Gastroesophageal sphincter (tissue), 3 donors: ENCODE data around the gene FMNL1.

ENCODE experiments used
- POLR2A ChIP-seq, 2 donors: fragments of 450-650 bp; IDR thresholded peaks; one replicate each; pipeline ENCODE4 v1.6.1; 2017; ENCODE audit warnings: antibody characterized with exemption in 2 of 2, mild to moderate bottlenecking in 2 of 2, moderate library complexity in 1 of 2
- TF ChIP-seq, protein P1 (sequence below), 4 experiments: fragments of 200-600 bp in 2 of 4; fragments of 450-650 bp in 2 of 4; sonication (generic) in 1 of 4; IDR thresholded peaks; one replicate each; pipeline ENCODE4 v1.5.1; 2017 to 2019; ENCODE audit warnings: antibody characterized with exemption in 4 of 4, mild to moderate bottlenecking in 2 of 4, moderate library complexity in 2 of 4

GRCh38 chr17:45269912-45270311 lies 48.2 kb downstream of the FMNL1 start:
- TF ChIP-seq, protein P1, sequence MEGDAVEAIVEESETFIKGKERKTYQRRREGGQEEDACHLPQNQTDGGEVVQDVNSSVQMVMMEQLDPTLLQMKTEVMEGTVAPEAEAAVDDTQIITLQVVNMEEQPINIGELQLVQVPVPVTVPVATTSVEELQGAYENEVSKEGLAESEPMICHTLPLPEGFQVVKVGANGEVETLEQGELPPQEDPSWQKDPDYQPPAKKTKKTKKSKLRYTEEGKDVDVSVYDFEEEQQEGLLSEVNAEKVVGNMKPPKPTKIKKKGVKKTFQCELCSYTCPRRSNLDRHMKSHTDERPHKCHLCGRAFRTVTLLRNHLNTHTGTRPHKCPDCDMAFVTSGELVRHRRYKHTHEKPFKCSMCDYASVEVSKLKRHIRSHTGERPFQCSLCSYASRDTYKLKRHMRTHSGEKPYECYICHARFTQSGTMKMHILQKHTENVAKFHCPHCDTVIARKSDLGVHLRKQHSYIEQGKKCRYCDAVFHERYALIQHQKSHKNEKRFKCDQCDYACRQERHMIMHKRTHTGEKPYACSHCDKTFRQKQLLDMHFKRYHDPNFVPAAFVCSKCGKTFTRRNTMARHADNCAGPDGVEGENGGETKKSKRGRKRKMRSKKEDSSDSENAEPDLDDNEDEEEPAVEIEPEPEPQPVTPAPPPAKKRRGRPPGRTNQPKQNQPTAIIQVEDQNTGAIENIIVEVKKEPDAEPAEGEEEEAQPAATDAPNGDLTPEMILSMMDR (IDR thresholded peaks at IDR 0.05) = no peak
- no peak for TF ChIP-seq POLR2A (IDR thresholded peaks at IDR 0.05)
